CD4-positive, alpha-beta T cell treated with Interleukin-12 subunit alpha and Interleukin-12 subunit beta, for 1 hour (primary cell): ENCODE results near the gene NUP62.
A peak's percentile ranks its signal among the peaks of the same experiment; 100 is the strongest.

Experiments
- DNase-seq: peaks from one replicate; pipeline ENCODE4 v3.0.0-alpha.2; 2020

NUP62 gene

DNA sequence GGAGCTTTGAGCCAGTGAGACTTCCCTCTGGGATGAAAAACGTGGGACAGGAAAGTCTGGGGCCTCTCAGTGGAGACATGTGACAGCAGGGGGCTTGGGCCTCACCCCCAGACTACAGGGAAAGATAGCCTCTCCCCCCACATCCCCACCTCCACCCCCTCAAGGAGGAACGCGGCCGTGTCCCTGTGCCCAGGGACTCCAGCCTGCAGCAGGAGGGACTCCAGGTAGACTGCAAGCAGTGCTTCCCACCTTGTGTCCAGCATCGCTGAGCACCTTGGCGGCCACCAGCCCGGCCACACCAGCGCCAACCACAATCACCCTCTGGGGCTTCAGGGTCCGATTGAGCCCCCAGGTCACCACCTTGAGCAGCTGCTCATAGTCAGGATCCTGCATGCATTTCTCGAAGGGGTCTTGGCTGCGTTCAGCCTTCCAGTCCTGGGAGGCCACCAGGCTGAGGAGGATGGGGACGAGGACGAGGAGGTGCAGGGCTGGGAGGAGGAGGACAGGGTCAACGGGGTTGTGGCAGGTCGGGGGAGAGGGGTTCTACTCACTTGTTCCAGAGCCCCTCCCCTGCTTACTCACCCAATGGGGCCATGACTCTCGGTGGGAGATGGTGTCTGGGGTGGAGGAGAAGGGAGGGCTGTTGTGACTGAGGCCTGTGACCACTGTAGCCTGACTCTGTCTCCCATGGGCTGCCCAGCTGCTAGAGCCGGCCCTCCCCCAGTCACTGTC, 33.6 kb downstream of the NUP62 start:
- no peak for DNase-seq

DNA sequence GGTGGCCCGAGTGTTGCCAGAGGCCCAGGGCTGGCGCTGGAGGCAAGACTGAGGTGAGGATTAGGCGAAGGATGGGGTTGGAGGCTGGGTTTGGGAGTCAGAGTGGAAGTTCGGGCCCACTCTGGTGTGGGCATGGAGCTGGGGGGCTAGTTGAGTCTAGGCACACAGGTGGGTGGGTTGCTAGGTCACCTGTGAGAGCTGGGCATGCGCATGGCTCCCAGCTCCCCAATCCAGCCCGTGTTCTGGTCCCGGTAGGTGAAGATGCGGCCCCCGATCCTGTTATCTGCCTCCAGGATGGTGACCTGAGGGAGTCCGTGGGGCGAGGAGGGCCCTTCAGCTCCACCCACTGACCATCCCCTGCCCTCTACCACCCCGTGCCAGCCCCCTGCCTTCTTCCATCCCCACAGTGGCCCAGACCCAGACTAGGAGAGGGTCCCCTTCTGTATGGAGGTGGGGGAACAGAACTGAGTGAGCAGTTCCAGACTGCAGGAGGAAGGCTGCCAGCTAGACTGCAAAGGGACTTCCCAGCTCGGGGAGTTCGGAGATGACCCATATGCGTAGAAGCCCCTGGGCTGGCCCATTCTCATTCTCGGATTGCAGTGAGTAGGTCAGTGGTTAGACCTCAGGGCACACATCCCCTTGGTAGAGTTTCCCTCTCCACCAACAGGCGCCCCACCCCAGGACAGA, 34.3 kb downstream of the NUP62 start:
- peak; percentile 63 for DNase-seq

DNA sequence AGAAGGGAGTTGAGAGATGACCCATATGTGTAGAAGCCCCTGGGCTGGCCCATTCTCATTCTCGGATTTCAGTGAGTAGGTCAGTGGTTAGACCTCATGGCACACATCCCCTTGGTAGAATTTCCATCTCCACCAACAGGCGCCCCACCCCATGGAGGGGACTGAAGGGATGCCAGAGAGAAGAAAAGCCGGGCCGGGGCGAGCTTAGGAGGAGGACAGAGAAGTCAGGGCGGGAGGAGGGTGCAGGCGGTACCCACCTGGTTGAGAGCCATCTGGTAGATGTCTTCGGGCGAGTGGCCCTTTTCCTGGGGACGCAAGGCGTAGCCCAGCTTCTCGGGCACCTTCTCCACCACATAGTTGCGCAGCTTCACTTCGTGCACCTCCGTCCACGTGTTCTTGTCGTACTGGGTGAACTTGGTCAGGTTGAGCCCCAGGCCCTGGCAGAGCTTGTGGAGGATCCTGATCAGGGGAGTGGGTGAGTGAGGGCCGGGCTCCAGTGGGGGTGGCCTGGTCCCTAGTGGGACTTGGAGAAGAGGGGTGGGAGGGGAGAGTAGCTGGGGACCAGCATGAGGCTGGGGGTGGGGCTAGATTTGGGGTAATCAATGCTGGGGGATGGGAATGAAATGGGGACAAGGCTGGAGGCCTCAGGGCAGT, 35.2 kb downstream of the NUP62 start:
- no peak for DNase-seq

DNA sequence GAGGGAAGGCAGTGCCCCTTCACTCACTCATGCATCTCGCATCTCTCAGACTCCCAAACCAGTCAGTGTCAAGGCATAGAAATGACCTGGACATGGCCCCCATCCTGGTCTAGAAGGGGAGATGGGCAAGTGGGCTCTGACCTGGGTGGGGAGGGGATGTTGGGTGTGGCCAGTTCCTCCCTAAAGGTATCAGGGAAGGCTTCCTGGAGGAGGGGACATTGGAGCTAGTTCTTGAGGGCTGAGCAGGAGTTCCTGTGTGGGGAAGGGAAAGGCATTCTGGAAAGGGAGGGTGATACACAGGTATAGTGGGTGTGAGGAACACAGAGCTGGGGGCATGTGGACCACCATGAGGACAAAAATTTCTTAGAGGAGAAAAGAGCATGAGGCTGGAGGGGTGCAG, 36.6 kb downstream of the NUP62 start:
- no peak for DNase-seq

DNA sequence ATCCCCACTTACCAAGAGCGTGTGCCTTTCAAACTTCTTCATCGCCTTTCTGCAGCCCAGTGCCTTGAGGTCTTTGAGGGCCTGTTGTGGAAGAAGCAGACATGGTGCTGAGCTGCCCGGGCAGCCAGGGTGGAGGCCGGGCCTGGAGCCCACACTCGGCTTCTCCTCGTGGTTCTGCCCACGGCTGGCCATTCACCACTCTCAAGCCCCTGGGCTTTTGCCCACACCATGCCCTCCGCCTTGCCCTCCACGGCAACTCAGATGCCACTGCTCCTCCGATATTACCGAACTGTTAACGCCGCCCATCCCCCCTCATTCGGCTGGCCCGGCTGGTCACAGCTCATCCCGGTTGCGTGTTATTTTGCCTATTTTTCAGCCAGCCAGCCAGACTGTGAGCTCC, 37.9 kb downstream of the NUP62 start:
- DNase-seq, result no peak

DNA sequence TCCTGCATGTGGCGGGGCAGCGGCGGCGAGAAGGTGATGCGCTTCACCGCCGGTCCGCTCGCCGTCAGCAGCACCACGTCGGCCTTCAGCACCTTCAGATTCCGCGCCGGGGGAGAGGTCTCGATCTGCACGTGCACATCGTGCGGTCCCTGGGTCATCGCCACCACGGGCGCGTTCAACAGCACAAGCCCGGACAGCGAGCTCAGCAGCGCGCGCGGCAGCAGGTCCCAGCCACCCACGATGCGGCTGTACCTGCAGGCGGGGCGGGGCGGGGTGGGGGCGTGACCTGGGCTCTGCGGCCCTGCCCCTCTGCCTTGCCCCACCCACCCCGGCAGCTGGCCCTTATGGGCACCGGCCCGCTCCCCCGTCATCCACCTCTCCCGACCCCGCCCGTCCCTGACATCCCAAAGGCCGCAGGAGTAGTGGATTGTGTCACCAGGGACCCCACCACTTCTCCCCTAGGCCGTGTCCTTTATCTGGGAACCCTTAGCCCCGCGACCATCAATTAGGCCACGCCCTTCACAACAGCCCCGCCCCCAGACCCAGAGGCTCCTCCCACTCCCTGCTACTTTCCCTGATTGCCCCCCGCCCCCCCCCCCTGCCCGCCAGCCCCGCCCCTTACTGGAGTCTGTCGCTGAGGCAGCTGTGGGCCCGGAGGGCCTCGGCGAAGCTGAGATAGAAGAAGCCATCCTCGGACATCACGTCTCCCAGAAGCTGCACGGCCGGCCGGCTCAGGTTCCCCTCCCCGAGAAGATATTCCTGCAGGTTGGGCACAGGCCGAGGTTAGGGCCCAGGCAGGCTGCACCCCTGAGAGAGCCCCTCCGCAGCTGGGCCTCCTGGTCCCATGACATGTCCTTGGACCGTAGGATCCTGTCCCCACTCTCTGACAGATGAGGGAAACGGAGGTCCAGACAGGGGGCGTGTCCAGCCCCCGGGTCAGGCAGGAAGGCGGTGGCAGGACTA, 38.7 kb downstream of the NUP62 start:
- DNase-seq, result peak; percentile 81

DNA sequence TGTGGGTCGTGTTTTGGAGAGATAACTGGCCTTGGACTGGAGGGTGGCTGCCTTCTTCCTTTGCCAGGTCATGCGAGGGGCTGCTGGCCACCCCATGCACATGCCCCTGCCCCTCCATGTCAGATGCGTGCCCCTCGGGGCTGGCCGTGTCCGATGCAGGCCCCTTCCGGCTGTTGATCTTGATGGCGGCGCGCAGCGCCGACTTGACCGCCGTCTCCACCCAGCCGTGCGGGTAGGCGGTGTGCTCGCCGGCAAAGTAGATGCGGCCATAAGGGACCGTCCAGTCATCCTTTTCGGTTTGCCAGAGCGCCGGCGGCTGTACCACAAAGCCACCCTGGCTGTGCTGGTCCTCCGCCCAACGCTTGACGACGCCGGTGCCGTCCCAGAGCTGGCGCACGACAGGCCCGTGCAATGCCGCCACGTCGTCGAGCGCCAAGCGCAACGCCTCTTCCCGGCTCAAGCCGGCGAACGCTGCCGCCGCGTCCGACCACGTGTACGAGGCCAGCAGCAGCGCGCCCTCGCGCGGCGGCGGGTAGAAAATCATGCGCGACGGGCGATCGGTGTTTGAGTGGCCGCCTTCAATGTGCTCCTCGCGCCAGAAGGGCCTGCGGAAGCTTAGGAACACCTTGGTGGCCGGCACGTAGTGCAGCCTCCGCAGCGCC, 39.5 kb downstream of the NUP62 start:
- peak; percentile 84 for DNase-seq

DNA sequence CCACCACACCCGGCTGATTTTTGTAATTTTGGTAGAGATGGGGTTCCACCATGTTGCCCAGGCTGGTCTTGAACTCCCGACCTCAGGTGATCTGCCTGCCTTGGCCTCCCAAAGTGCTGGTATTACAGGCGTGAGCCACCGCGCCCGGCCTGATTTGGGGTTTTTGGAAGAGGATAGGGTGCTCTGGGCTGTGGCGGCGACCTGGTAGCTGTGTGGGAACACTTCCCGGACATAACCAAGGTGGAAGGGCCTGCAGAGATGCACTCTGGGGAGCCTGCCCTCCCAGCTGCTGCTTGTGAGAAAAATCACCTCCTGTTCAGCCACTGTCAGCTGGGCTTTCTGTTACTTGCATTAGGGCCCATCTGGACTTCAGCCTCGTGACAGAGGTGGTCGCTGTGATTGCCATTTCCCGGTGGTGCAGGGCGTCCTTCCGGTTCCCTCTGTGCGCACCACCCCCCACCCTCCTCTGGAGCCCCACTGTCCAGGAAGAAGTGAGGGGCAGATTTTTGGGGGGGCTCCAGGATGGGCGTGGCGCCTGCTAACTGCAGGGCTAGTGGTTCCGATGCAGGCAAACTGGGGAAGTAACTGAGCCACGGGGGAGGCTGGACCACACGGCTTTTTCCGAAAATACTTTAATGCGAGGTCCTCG, 40.1 kb downstream of the NUP62 start:
- no peak for DNase-seq

DNA sequence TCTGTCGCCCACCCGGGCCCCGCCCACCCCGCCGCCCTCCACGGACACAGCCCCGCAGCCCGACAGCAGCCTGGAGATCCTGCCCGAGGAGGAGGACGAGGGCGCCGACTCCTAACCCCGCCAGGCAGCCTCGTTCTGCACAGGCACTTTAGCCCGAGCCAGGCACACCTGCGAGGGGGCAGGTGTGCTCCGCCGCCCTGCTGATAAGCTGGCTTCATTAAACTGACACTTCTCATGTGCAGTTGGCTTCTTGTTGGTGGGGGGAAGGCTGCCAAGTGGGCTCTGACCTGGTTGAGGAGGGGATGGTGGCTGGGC, 40.8 kb downstream of the NUP62 start:
- DNase-seq, result no peak

DNA sequence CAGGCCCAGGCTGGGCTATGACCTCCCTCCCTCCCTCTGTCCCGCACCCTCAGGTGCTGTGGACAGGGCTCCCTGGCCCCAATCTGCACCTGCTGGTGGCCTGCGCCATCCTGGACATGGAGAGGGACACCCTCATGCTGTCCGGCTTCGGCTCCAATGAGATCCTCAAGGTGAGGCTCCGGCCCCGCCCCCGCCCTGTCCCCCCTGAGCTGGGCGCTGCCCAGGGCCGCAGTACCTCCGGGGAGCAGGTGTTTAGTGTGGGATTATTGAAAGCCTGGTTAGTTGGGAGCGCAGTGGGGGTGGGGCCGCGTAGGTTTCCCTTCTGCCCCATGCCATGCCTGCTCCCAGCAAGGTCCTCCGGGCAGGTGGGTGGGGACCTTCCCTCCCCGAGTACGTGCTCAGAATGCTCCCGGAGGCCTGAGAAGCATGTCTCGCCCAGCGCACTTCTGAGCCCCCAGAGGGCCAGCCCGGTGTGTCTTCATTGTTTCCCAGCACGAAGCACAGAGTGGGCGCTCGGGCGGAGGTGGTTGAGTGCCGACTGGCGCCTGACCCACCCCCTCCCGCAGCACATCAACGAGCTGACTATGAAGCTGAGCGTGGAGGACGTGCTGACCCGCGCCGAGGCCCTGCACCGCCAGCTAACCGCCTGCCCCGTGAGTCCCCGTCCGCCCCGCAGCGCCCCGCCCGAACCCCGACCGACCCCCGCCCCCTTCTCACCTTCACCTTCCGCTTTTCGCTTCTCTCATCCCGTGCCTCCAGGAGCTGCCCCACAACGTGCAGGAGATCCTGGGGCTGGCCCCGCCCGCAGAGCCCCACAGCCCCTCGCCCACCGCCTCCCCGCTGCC, 41.4 kb downstream of the NUP62 start:
- DNase-seq, result no peak

DNA sequence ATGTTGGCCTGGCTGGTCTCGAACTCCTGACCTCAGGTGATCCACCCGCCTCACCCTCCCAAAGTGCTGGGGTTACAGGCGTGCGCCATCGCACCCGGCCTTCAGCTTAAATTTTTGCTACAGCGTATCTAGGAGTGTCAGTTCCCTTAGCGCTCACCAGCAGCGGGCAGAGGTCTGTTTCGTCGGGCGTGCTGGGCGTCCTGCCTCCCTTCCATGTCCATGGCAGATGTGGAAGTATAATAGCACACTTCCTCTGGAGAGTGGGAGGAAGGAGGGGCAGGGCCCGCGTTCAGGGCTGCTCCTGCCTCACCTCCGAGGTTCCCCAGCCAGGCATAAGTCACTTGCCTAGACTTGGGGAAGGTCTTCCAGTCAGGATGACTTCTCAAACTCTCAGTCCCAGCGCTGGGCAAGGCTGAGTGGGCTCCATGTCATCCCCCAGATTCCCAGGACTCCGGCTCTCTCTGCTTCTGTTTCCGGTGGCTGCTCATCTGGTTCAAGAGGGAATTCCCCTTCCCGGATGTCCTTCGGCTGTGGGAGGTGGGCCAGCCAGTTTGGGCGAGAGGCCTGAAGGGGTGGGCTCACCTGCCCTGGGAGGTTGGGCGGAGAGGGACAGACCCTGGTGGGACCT, 42.2 kb downstream of the NUP62 start:
- no peak for DNase-seq

DNA sequence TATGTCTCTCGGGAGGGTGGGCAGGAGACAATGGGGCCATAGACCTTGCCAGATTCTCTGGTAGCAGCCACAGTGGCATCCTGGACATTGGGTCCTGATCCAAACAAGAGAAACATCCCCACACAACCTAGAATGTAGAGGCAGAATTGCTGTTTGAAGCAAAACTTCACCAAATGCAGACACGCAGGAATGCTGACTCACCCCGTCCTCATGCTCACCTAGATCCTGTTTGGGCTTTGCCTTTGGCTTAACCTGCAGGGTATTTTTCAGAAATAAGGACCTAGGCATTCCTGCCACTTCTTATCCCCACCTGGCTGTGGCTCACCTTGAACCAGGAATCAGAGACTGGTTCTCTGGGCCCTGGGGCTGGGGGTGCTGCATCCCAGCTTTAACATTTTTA, 44.5 kb downstream of the NUP62 start:
- DNase-seq, result no peak

DNA sequence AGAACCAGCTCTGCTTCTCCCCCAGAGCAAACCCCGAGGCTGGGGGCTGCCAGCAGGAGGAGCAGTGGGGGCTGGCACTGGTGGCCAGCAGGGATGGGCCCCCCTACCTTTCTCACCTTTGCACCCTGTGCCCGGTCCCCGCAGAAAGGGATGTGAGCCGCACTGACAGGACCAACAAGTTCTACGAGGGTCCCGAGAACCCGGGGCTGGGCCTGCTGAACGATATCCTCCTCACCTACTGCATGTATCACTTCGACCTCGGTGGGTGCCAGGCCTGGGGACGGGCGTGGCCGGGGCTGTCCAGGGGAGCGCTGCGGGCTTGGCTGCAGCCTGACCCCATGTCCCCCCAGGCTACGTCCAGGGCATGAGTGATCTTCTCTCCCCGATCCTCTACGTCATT, 45.2 kb downstream of the NUP62 start:
- DNase-seq, result no peak

DNA sequence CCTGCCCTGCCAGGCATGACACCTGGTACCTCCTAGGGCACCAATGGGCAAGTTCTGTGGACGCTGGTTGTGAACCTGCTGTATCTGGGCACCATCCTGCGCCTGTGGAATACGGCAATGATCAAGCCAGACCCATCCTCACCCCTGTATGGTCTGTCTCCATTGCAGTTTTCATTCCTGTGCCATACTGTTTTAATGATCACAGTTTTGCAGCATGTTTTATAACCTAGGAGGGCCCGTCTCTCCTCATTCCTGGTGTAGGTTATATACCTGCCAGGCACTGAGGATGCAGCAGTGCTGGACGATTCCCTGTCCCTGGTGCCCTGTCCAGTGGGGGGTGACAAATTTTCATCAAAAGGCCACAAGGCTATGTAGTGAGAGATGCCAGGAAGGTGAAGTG, 46.2 kb downstream of the NUP62 start:
- DNase-seq, result no peak

DNA sequence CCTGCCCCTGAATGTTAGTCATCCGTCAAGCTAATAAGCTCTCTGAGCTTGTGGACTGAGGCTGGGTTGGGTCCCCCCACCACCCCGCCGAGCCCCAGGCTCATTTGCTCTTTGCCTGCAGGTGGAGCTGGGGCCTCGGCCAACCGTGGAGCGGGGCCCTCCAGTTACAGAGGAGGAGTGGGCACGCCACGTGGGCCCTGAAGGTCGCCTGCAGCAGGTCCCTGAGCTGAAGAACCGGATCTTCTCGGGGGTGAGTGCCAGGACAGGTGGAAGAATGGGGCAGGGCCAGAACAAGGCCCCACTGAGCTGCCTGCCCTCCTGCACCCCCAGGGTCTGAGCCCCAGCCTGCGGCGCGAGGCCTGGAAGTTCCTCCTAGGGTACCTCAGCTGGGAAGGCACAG, 46.7 kb downstream of the NUP62 start:
- DNase-seq, result no peak

DNA sequence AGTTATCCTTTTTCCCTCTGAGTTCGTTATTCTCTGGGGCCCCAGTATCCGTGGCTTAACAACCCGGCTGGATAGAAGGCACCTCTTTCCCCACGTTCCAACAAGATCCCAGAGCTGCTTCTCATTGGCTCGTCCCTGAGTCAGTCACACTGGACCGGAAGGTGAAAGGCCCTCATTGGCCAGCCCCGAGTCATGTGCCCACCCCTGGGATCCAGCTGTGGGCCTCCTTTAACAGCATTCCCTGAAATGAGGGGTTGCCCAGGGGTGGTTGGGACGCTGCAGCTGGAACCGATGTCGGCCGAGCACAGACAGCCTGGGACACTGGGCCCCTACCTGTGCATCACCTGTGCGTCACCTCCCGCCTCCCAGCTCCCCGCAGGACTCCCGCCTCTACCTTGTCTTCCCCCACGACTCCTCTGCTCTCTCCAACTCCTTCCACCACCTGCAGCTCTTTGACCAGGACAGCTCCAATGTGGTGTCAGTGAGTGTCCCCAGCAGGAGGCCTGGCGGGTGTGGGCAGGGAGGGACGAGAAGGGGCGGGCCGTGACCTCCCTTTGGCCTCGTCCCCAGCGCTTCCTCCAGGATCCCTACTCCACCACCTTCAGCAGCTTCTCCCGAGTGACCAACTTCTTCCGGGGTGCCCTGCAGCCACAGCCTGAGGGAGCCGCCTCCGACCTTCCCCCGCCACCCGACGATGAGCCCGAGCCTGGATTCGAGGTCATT, 47.5 kb downstream of the NUP62 start:
- DNase-seq, result no peak

DNA sequence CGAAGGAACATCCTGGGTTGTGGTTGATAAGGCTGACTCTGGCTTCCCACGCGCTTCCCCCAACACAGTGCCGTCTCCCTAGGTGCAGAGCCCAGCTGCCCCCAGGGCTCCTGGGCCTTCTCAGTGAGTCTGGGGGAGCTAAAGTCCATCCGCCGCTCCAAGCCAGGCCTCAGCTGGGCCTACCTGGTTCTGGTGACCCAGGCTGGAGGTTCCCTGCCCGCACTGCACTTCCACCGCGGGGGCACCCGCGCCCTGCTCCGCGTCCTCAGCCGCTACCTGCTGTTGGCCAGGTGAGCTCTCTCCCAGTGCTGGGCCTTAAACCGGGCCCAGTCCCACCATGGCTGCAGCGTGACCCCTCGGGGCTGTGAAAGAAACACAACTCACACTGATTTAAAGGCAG, 48.1 kb downstream of the NUP62 start:
- DNase-seq, result no peak

DNA sequence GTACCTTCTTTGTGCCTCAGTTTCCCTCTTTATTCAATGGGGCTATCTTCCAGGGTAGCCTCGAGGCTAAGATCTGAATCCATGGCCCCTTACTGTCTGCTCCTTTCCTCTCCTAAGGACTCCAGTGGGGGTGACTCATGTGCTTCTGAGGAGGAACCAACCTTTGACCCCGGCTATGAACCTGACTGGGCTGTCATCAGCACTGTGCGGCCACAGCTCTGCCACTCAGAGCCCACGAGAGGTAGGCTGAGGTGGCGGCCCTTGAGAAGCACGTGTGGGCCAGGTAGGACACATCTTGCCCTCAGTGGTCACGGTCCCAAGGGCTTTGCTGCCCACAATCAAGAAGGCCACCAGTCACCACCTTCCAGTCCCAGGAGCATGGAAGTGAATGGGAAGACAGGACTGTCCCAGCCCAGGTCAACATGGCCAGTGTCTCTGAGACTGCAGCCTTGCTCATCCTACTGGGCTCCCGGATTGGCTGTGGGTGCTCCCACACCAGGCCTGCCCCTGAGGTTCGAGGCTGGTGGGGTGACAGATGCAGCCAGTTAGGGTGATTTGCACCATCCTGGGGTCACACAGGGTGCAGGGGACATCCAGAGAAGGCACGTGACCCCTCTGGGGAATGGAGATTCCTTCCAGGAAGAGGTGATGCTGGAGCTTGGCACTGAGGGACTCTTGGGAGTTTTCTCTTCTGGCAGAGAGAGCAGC, 49.0 kb downstream of the NUP62 start:
- DNase-seq, result no peak

DNA sequence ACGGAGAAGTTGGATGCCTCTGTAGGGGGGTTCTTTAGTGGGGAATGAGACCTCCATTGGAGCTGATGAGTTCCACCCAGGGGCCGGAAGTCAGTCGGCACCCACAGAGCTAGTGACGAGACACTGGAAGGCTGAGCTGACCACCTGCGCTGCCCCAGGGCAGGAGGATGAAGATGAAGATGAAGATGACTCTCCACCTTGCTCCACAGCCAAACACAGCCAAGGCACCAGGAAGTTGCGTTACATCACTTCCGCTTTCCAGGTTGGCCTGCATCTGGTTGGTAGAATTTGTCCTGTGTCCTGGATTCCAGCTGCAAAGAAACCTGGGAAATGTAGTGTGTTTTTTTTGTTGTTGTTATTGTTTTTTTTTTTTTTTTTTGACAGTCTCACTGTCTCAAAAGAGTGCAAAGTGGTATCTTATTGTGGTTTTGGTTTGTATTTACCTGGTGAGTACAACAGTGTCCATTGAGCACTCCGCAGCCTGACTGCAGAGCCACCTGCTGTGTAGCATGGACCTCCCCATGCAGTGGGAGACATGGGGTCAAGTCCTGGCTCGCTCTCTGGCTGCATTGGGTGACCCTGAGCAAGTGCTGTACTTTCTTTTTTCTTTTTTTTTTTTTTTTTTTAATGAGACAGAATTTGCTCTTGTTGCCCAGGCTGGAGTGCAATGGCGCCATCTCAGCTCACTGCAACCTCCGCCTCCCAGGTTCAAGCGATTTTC, 49.9 kb downstream of the NUP62 start:
- no peak for DNase-seq
